ENCODE results near the gene INVS.

- TF ChIP-seq CTCF (IDR thresholded peaks at IDR 0.05) (no peak), POLR2A (IDR thresholded peaks at IDR 0.05) (no peak)
Observed at GRCh38 chr9:100295240-100295639, 196.2 kb downstream of the INVS start.
